D721Med (cell line): ENCODE data around the gene C16orf90.

ENCODE experiments used
- DNase-seq: peaks from one replicate; pipeline ENCODE4 v3.0.0; 2011; ENCODE audit warnings: low spot score; ENCODE audit not compliant: insufficient read length
- FAIRE-seq: peaks from 2 replicates; lab custom pipeline; 2011; peaks lifted over from hg19 to GRCh38; lab: Jason Lieb, UNC
- TF ChIP-seq, protein P1 (sequence below): IDR thresholded peaks from 2 replicates; pipeline ENCODE4 v1.5.1; 2012; ENCODE audit warnings: mild to moderate bottlenecking, control low read depth; ENCODE audit not compliant: insufficient read depth; ENCODE audit errors: missing control alignments

C16orf90 gene

DNA sequence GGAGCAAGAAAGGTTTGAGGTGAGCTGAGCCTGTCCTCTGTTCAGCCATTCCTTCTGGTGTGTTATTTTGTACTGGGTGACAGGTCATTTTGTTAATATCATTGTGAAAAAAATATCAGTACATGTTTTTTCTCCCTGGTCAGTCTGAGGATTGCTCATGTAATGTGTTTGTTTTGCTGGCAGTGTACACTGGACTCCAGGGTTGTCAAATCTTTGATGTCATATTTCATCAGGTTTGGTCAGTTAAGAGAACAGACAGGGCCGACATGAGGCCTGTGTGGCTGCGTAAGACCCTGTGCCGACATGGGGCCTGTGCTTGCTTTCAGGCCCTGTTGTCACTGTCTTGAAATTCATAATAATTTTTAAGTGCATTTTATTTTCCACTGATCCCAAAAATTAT, 28.0 kb upstream of the C16orf90 start:
- no peak for FAIRE-seq
- no peak for DNase-seq
- TF ChIP-seq, protein P1, sequence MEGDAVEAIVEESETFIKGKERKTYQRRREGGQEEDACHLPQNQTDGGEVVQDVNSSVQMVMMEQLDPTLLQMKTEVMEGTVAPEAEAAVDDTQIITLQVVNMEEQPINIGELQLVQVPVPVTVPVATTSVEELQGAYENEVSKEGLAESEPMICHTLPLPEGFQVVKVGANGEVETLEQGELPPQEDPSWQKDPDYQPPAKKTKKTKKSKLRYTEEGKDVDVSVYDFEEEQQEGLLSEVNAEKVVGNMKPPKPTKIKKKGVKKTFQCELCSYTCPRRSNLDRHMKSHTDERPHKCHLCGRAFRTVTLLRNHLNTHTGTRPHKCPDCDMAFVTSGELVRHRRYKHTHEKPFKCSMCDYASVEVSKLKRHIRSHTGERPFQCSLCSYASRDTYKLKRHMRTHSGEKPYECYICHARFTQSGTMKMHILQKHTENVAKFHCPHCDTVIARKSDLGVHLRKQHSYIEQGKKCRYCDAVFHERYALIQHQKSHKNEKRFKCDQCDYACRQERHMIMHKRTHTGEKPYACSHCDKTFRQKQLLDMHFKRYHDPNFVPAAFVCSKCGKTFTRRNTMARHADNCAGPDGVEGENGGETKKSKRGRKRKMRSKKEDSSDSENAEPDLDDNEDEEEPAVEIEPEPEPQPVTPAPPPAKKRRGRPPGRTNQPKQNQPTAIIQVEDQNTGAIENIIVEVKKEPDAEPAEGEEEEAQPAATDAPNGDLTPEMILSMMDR: no peak

GRCh38 chr16:3520841-3521240, 25.6 kb upstream of the C16orf90 start:
- no peak for DNase-seq

DNA sequence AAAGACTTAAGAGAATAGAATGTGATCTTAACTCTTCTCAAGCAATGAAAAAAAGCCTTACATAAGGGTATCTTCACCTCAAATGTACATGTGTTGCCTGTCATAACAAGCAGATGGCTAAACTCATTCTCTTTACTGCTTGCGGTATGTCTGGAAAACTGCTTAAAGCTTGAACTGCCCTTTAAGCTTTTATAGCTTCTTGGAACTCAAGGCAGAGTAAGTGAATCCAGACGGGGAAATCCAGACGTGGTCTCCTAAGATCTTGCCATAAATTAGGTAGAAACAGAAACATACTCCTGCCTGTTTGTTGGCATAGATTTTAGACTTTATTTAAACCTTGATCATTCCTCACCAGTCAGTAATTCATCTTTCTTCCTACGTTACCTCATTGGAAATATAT, 25.1 kb upstream of the C16orf90 start:
- TF ChIP-seq, protein P1: no peak
- DNase-seq: no peak
- FAIRE-seq: no peak

More at GRCh38 chr16:3520841-3521240, 25.6 kb upstream of the C16orf90 start:
- TF ChIP-seq, protein P1: no peak
- FAIRE-seq: no peak

DNA sequence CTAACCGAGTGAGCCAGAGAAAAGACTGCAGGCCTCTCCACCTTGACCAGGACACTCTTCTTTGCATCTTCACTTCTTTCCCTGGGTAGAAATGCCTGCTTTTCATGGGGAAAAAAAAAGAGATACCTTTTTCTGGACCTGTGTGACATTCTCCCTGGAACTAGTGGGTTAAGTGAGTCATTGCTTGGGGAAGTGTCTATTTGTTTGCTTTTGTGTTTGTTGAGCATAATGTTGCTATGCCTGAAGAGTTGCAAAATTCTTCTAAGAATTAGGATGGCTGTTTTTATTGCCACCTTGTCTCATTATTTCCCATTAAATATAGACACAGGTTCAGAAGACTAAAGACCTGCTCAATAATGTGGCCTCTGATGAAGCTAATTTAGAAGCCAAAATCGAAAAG, 24.3 kb upstream of the C16orf90 start:
- DNase-seq (no peak), FAIRE-seq (no peak)
- TF ChIP-seq, protein P1: no peak

DNA sequence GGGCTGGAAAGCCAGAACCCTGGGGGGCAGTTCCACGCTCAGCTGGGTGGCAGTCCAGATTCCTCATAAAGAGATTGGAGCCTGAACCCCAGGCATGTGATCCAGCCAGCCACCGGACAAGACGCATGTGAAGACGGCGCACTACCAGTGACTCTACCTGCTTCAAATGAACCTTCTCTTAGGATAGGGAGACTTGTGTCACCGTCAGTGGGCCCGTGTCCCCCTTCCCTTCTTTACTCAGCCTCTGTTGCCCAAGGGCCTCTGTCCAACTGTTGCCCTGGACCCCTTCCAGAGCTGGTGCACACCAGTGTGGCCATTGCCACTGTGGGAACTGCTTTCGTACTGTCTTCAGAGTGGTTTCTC, 23.7 kb upstream of the C16orf90 start:
- no peak for FAIRE-seq
- TF ChIP-seq, protein P1: no peak
- DNase-seq: no peak

DNA sequence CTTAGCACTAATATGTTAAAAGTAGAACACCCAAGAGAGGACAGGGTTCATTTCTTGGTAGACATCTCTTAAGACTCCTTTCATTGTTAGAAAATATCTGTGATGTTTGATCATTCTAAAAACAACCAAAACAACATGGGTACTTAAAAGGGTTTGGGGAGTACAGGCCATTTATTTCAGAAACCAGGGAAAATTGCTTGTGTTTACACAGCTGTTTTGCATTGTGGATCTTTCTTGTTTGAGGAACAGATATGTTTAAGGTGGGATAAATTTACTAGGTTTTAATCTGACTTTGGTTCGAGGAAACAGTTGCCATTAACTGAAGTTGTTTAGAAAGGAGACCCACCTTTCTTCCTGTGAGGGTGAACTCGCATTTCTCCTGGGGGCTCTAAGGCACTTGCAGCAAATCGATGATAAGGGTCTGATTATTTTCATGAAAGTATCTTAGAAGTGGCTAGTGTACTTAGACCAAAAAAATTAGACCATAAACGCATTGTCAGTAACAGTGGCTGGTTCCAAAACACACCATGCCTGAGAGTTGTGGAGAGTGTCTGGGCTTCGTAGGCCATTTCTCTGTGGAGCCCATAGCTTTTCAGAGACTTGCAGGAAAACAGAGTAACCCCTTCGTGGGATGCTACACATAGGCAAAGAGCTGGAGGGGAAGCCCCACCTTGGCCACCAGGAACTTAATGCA, 23.1 kb upstream of the C16orf90 start:
- DNase-seq (no peak), FAIRE-seq (no peak)
- TF ChIP-seq, protein P1: no peak

DNA sequence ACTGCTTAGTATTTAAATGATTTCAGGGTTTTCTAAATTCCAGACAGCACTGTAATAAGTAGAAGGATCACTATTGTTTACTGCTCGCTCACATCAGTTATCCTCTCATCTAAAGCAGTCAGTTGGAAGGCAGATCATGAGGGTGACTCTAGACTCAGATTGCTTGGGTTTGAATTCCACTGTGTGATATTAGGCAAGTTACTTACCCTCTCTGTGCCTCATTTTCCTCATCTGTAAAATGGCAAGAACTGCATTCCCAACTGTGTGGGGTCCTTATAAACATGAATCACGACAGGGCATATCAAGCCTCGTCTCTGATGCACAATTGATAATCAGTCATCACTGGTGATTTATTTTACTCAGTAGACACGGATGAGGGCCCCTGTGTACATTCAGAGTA, 20.6 kb upstream of the C16orf90 start:
- FAIRE-seq (no peak), DNase-seq (no peak)
- TF ChIP-seq, protein P1: no peak
